ENCODE results near the gene DOK6. TPM values are rescaled to one million over a fixed set of nuclear protein-coding genes. Genes with fewer than 3 reads are reported as not detected.

The DOK6 gene
- total RNA-seq, 2 experiments from 2014 or later: not detected

DNA sequence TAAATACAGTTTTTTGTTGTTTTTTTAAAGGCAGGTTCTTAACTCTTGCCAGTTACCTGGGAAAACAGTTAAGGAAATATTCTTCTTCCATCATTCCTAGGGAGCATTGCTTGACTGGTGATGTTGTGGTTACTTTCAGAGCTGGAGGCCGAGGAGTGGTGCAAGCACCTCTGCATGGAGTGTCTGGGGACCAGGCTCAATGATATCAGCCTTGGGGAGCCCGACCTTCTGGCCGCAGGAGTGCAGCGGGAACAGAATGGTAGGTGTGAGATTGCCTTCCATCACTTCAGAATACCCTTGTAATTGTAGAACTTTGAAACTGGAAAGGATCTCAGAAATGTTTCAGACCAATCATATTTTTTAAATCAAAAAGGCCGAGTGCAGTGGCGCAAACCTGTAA is 276.9 kb downstream of the DOK6 start:
- no peak overlapping the region for H3K27ac Mint-ChIP-seq
- ChIA-PET CTCF (no interaction called here), POLR2A (no interaction called here)
- no peaks in the 10 kb centered on the region for H3K4me1 Mint-ChIP-seq (ENCODE audit: low read depth)
- intact Hi-C loops (cut with DNase I, micrococcal nuclease): no loop called here
- no peak overlapping the region for H3K4me3 Mint-ChIP-seq
- Histone ChIP-seq H3K36me3 (ENCODE audit: insufficient read depth, low read length) (no peaks in the 10 kb centered on the region), H3K9me3 (ENCODE audit: control insufficient read depth in 1 of 2, insufficient read depth in 1 of 2, low read length in 2 of 2) (no peaks in the 10 kb centered on the region), H3K27ac (ENCODE audit: low read depth in 1 of 2, low read length in 2 of 2) (no peak overlapping the region), H3K4me1 (ENCODE audit: insufficient read depth, low read length) (no peaks in the 10 kb centered on the region), H3K27me3 (ENCODE audit: control insufficient read depth in 1 of 2, insufficient read depth in 2 of 2, low read length in 2 of 2) (no peaks in the 10 kb centered on the region), H3K4me3 (ENCODE audit: low read length) (no peak overlapping the region)
- H3K36me3 Mint-ChIP-seq (ENCODE audit: low read depth): no peaks in the 10 kb centered on the region
- TF ChIP-seq, protein P1, sequence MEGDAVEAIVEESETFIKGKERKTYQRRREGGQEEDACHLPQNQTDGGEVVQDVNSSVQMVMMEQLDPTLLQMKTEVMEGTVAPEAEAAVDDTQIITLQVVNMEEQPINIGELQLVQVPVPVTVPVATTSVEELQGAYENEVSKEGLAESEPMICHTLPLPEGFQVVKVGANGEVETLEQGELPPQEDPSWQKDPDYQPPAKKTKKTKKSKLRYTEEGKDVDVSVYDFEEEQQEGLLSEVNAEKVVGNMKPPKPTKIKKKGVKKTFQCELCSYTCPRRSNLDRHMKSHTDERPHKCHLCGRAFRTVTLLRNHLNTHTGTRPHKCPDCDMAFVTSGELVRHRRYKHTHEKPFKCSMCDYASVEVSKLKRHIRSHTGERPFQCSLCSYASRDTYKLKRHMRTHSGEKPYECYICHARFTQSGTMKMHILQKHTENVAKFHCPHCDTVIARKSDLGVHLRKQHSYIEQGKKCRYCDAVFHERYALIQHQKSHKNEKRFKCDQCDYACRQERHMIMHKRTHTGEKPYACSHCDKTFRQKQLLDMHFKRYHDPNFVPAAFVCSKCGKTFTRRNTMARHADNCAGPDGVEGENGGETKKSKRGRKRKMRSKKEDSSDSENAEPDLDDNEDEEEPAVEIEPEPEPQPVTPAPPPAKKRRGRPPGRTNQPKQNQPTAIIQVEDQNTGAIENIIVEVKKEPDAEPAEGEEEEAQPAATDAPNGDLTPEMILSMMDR (IDR thresholded peaks at IDR 0.05): no peak
- H3K9me3 Mint-ChIP-seq: no peaks in the 10 kb centered on the region
- DNase-seq (no peak), ATAC-seq (ENCODE audit: poor library complexity) (no peak)
- H3K27me3 Mint-ChIP-seq: peaks cover 4% of the 10 kb centered on the region

DNA sequence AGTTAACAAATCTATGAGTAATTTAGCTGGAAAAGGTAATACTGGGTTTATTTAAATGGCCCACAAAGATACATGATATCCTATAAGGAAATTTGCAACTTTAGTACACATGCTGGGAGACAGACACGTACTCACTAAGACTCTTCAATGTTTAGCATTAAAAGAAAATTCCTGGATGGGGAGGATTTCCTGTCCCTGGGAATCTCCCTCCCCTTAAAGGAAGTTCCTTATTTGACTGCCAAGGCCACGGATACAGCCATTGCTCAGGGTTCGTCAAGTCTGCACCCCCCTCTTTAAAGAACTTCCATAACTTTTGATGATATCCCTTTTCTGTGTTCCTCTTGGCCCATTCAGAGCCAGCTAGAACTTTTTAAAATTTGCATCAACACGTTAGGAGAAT is 279.4 kb downstream of the DOK6 start:
- peaks cover 11% of the 10 kb centered on the region for H3K27me3 Mint-ChIP-seq
- H3K27ac ChIP-seq (ENCODE audit: low read depth in 1 of 2, low read length in 2 of 2): no peak overlapping the region
- H3K27ac Mint-ChIP-seq: no peak overlapping the region
- no peaks in the 10 kb centered on the region for H3K36me3 Mint-ChIP-seq (ENCODE audit: low read depth)
- H3K4me3 ChIP-seq (ENCODE audit: low read length): no peak overlapping the region
- intact Hi-C loops (cut with DNase I, micrococcal nuclease): no loop called here
- no peak overlapping the region for H3K4me3 Mint-ChIP-seq
- H3K4me1 ChIP-seq (ENCODE audit: insufficient read depth, low read length): no peaks in the 10 kb centered on the region
- H3K9me3 Mint-ChIP-seq: no peaks in the 10 kb centered on the region
- H3K36me3 ChIP-seq (ENCODE audit: insufficient read depth, low read length): no peaks in the 10 kb centered on the region
- ATAC-seq (ENCODE audit: poor library complexity) (no peak), DNase-seq (no peak)
- TF ChIP-seq, protein P1 (IDR thresholded peaks at IDR 0.05): no peak
- POLR2A ChIA-PET: interaction anchor here (1.4 kb wide), 1 partner anchor 11 kb away, joined by 3 read pairs; no protein-coding TSS in a partner anchor
- H3K9me3 ChIP-seq (ENCODE audit: control insufficient read depth in 1 of 2, insufficient read depth in 1 of 2, low read length in 2 of 2): no peaks in the 10 kb centered on the region
- CTCF ChIA-PET: interaction anchor here (1.6 kb wide), 1 partner anchor 9 kb away, joined by 4 read pairs; no protein-coding TSS in a partner anchor
- H3K27me3 ChIP-seq (ENCODE audit: control insufficient read depth in 1 of 2, insufficient read depth in 2 of 2, low read length in 2 of 2): no peaks in the 10 kb centered on the region
- H3K4me1 Mint-ChIP-seq (ENCODE audit: low read depth): no peaks in the 10 kb centered on the region

DNA sequence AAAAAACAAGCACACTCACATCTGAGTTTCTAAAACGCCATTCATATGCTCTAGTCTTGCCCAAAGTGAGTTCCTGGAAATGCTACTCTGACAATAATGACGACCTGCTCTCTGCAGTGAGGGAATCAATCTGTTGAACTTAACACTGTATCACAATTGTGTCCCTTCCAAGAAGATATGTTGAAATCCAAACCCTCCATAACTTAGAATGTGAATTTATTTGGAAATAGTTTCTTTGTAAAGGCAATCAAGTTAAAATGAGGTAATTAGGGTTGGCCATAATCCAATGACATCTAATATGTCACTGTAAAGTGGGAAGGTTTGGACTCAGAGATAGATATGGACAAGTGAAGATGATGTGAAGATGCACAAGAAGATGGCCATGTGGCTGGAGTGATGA is 282.5 kb downstream of the DOK6 start:
- H3K4me3 ChIP-seq (ENCODE audit: low read length): no peak overlapping the region
- peaks cover 11% of the 10 kb centered on the region for H3K27me3 Mint-ChIP-seq
- ATAC-seq (ENCODE audit: poor library complexity) (no peak), DNase-seq (no peak)
- no peaks in the 10 kb centered on the region for H3K4me1 Mint-ChIP-seq (ENCODE audit: low read depth)
- POLR2A ChIA-PET: no interaction called here
- H3K4me1 ChIP-seq (ENCODE audit: insufficient read depth, low read length): no peaks in the 10 kb centered on the region
- no peaks in the 10 kb centered on the region for H3K36me3 ChIP-seq (ENCODE audit: insufficient read depth, low read length)
- H3K36me3 Mint-ChIP-seq (ENCODE audit: low read depth): no peaks in the 10 kb centered on the region
- H3K27ac Mint-ChIP-seq: no peak overlapping the region
- TF ChIP-seq, protein P1 (IDR thresholded peaks at IDR 0.05): no peak
- no peak overlapping the region for H3K4me3 Mint-ChIP-seq
- intact Hi-C loops (cut with DNase I, micrococcal nuclease): no loop called here
- no peak overlapping the region for H3K27ac ChIP-seq (ENCODE audit: low read depth in 1 of 2, low read length in 2 of 2)
- H3K27me3 ChIP-seq (ENCODE audit: control insufficient read depth in 1 of 2, insufficient read depth in 2 of 2, low read length in 2 of 2): no peaks in the 10 kb centered on the region
- no peaks in the 10 kb centered on the region for H3K9me3 Mint-ChIP-seq
- CTCF ChIA-PET: no interaction called here
- H3K9me3 ChIP-seq (ENCODE audit: control insufficient read depth in 1 of 2, insufficient read depth in 1 of 2, low read length in 2 of 2): no peaks in the 10 kb centered on the region

Measured in CD4-positive, alpha-beta T cell (primary cell).